ENCODE data around the gene MSL3.

Gene MSL3

GRCh38 chrX:11759461-11760311 lies 1.6 kb downstream of the MSL3 start:
- peak; percentile 81 for DNase-seq

GRCh38 chrX:11760958-11761357 lies 2.9 kb downstream of the MSL3 start:
- no peak for DNase-seq

DNA sequence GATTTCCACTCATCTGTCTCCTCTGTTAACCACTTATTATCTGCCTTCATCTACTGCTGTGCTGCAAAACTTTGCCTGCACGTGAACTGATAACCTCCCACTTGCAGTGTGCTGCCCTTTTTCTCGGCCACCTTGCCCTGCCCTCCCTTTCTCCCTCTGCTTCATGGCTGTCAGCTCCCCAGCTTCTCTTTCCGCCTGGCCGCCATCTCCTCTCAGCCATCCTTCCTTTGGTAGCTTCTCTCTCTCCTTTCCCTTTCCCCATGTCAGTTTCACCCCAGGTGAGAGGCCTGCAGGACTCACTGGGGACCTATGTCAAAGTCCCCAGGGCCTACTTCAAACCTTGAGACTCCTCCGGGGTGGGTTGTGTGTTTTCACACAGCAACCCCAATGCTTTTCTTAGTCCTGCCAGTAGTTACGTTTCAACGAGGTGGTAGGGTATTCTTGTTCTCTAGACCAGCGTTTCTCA lies 6.6 kb downstream of the MSL3 start:
- no peak for DNase-seq

GRCh38 chrX:11765449-11765848 lies 7.4 kb downstream of the MSL3 start:
- DNase-seq: no peak

- DNase-seq: no peak
These were observed 8.4 kb downstream of the MSL3 start for GRCh38 chrX:11766487-11766886.

- DNase-seq: no peak
These were observed 10.0 kb downstream of the MSL3 start for GRCh38 chrX:11768039-11768438.

DNA sequence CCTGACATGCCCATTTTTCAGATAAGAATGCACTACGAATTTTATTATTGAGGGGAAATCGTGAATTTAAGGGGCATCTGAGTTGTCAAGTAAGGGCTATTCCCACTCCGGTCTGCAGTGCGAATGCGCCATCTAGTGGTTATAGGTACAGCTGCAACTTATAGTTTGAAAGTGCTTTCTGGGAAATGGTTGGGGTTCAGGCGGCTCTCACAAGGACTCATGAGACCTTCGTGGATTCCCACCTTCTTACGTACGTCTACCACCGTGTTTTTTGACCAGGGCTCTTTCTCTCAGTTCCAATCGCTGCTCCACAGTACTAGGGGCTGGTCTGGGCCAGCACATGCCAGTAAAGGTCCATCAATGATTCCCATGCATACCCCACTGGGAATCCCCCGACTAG lies 12.3 kb downstream of the MSL3 start:
- no peak for DNase-seq

DNA sequence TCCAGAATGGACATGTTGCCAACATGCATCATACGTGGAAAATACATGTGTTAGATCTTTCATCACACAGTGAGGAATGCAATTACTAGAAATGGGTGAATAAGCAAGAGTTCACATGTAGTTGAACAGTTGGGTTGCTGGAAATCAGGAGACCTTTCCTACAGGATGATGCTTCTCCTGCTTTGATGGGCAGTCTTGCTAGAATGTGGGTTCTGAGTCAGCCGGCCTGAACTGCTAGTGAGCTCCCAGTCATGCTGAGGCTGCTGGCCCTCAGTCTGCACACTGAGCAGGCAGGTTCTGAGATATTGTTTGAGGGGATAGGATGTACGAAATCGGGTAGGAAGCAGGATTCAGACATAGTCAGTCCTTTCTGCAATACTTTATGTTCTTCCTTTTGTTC lies 20.2 kb downstream of the MSL3 start:
- no peak for DNase-seq

GRCh38 chrX:11781133-11781532 lies 23.1 kb downstream of the MSL3 start:
- no peak for DNase-seq

- DNase-seq: no peak
These were observed 23.8 kb downstream of the MSL3 start for GRCh38 chrX:11781734-11782370.

DNA sequence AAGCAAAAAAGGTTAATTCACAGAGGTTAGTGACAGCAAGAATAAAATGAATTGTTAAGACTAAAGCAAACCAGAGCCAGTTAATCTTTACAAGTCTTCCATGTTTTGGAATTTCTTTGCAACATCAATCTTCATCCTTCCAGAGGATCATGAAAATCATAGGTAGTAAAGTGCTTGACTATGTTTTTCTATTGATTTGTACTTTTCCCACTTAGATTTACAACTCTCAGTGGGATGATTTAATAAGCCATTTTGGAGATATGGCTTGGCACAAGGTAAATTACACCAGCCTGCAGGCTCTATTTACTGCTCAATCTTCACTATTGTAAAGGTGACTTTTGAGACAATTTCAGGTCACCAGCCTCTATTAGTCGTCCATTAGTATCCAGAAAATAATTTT lies 26.5 kb downstream of the MSL3 start:
- no peak for DNase-seq

GRCh38 chrX:11786862-11787261 lies 28.8 kb downstream of the MSL3 start:
- no peak for DNase-seq

- no peak for DNase-seq
These were observed 29.5 kb downstream of the MSL3 start for GRCh38 chrX:11787564-11787963.

DNA sequence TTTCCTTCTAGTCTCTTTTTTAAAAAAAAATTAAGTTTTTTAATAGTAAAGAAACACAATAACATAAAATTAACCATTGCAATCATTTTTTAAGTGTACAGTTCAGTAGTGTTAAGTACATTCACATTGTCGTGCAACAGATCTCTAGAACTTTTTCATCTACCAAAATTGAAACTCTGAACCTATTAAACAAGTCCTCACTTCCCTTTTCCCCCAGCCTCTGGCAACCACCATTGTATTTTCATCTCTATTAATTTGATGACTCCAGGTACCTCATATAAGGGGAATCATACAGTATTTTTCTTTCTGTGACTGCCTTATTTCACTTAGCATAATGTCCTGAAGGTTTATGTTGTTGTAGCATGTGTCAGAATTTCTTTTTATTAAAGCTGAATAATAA lies 31.8 kb downstream of the MSL3 start:
- no peak for DNase-seq

DNA sequence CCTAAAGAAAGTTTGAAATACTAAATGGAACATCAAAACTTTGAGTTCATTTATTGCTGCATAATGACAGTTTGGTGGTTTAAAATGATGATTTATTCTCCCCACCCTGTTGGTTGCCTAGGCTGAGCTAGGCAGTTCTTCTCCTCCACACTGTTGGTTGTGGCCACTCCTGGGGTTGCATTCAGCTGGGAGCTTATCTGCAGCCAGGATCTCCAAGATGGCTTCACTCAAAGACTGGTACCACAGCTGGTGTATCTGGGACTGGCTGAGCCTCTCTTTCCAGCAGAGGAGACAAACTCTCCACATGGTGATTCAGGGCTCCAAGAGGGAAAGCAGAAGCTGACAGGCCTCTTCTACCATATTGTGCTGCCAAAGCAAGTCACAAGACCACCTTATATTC lies 33.1 kb downstream of the MSL3 start:
- no peak for DNase-seq

- no peak for DNase-seq
These were observed 33.5 kb downstream of the MSL3 start for GRCh38 chrX:11791537-11791936.

DNA sequence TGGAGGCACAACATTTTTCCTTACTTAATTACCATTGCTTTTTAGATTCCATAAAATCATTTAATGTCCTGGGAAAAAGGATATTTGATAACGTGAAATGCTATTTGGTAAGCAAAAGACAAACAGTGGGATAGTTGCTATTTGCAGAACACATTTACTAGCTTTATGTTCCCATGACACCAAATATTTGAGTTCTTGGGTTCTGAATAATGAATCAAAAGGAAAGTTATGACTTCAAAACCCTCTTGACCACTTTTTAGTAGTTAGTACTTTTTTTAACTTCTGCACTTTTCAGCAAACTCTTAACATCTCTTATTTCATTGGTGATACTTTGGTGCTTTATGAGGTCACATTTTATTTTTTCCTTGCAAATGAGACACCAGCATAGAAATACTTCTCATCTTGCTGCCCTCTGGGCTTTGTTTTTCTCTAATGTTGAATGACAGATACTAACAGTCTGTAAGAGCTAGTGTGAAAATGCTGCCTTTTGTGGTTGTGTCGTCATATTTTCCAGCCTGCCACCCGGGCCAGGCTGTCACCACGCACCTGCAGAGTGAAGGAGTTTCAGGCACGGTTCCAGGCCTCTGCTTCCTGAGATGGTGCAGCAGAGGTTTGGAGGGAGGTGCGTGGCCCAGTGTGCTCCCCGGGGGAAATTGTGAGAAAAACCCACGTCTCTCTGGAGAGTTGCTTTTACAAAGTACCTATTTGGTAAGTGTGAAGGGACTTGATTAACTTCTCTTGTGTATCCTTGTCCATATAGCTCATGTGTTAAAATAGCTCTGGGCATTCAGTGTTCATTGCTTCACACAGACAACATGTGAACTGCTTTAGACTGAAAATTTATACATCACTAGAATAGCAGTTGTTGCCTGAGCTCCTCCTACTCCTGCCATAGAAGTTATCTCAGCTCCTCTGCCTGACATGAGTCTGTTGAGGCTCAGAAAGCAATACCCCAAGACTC lies 34.7 kb downstream of the MSL3 start:
- no peak for DNase-seq

DNA sequence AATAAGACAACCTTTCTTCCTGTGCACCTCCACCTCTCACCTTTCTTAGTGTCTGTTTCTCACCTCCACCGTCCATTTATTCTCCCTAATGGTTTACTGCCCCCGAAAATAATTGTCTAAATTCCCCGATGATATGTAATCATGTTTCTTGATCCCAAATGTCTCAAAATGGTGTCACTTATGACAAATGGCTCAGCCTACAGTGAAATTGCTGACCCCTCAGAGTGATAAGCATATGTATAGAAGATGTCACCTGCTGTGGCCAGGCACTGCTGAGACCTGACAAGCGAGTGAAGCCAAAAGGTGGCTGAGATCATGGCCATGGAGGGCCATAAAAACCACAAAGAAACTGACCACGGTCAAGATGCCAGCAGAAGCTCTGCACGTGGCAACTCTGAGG lies 35.7 kb downstream of the MSL3 start:
- DNase-seq: no peak

DNA sequence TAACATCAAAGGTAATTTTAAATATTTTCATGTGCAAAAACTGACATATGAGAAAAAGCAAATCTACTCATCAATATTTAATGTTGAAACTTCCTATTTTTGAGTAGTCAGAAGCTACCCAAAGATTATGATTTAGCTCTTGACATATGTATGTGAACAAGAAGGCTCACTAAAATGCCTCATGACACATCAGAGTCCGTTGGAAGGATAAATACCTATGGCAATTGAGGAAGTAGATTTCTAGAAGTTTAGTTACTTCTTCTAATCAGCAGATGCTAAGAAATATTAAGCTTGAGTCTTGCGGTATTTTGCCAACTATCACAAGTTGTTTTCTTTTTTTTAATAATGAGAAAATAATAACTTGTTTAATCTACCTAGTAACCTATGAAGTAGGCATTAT lies 55.3 kb downstream of the MSL3 start:
- no peak for DNase-seq
